Body of pancreas (tissue), 4 donors: ENCODE data around the gene SETD1B. TPM values are rescaled to one million over a fixed set of nuclear protein-coding genes. Genes with fewer than 3 reads are reported as not detected.

ENCODE experiments used
- ATAC-seq: fragments of 150-250 bp; one replicate; pipeline ENCODE4 v1.9.1; 2016
- DNase-seq, 4 donors: peaks; one replicate each; pipeline ENCODE4 v3.0.0-alpha.2; 2019
- H3K27ac ChIP-seq, 4 donors: fragments of 200-600 bp; sonication (generic); 1 replicate in 3 of 4; 2 replicates in 1 of 4; pipeline versions ENCODE4 v1.5.1 to v1.6.1; 2016 to 2019; ENCODE audit warnings: mild to moderate bottlenecking in 1 of 4, mixed read lengths in 1 of 4, moderate library complexity in 1 of 4
- H3K27me3 ChIP-seq, 2 donors: fragments of 200-600 bp; sonication (generic); one replicate each; pipeline ENCODE4 v1.6.0; 2016; ENCODE audit warnings: mild to moderate bottlenecking in 1 of 2
- H3K36me3 ChIP-seq, 2 donors: fragments of 200-600 bp; sonication (generic); replicated peaks in 1 of 2; 2 replicates each; pipeline ENCODE4 v1.5.1; 2016; ENCODE audit warnings: low read depth in 2 of 2; ENCODE audit not compliant: insufficient read depth in 1 of 2
- H3K4me1 ChIP-seq: fragments of 200-600 bp; sonication (generic); one replicate; pipeline ENCODE4 v1.6.0; 2016
- H3K4me3 ChIP-seq, 2 donors: fragments of 200-600 bp; sonication (generic); 1 replicate in 1 of 2; 2 replicates in 1 of 2; pipeline ENCODE4 v1.5.1; 2016 to 2019
- H3K9me3 ChIP-seq, 3 donors: fragments of 200-600 bp; sonication (generic); 1 replicate in 2 of 3; 2 replicates in 1 of 3; pipeline ENCODE4 v1.5.1; 2016
- CTCF ChIP-seq, 7 experiments: fragments of 450-650 bp in 4 of 7; fragments of 200-600 bp in 3 of 7; sonication (generic) in 3 of 7; IDR thresholded peaks; one replicate each; pipeline ENCODE4 v1.5.1; 2016 to 2019; ENCODE audit warnings: antibody characterized with exemption in 7 of 7
- POLR2A ChIP-seq, 3 donors: fragments of 450-650 bp; IDR thresholded peaks; one replicate each; pipeline ENCODE4 v1.6.1; 2016; ENCODE audit warnings: antibody characterized with exemption in 3 of 3, mild to moderate bottlenecking in 2 of 3
- WGBS, 2 donors: methylation state at CpG; one replicate each; pipeline ENCODE4 v1.1.5; 2017; 5-methylcytosine and 5-hydroxymethylcytosine counted together
- intact Hi-C: fragments of 100-400 bp; cut with DNase I; formaldehyde crosslinking; loops from one replicate; pipeline ENCODE4 v1.15.1; 2023
- total RNA-seq, 2 donors: library from RNA; depleted of rRNA; stranded (reverse); fragments of >200 nt; gene quantifications; one replicate each; pipeline ENCODE4 v1.1.0, GENCODE V29; 2016

Gene SETD1B
- total RNA-seq, 2 donors from 2014 or later: 9.1 to 15.8 TPM

GRCh38 chr12:121808623-121809022 lies 4.8 kb downstream of the SETD1B start:
- Histone ChIP-seq H3K4me1 (peaks cover 64% of the 10 kb centered on the region), H3K4me3 (no peak overlapping the region), H3K27me3 (no peaks in the 10 kb centered on the region), H3K9me3 (no peaks in the 10 kb centered on the region), H3K36me3 (peaks cover 0 to 1% of the 10 kb centered on the region in 2 donors), H3K27ac (no peak overlapping the region)
- intact Hi-C loops: no loop called here
- ATAC-seq (no peak), DNase-seq (no peak)
- 83% methylated on average over 7 to 8 of the region's 8 CpGs for WGBS, 2 donors
- TF ChIP-seq POLR2A (IDR thresholded peaks at IDR 0.05) (no peak), CTCF (IDR thresholded peaks at IDR 0.05) (no peak)

DNA sequence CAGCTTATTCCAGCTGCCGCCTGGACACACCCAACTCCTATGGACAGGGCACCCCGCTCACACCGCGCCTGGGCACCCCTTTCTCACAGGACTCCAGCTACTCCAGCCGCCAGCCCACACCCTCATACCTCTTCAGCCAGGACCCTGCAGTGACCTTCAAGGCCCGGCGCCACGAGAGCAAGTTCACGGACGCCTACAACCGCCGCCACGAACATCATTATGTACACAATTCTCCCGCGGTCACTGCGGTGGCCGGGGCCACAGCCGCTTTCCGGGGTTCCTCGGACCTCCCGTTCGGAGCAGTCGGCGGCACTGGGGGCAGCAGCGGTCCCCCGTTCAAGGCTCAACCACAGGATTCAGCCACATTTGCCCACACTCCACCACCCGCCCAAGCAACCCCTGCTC lies 5.9 kb downstream of the SETD1B start:
- H3K27ac ChIP-seq: no peak overlapping the region
- no peak overlapping the region for H3K4me3 ChIP-seq
- no peak for TF ChIP-seq POLR2A (IDR thresholded peaks at IDR 0.05)
- no peak for TF ChIP-seq CTCF (IDR thresholded peaks at IDR 0.05)
- no peak for ATAC-seq
- DNase-seq: no peak
- H3K27me3 ChIP-seq: no peaks in the 10 kb centered on the region
- H3K4me1 ChIP-seq: peaks cover 67% of the 10 kb centered on the region
- peaks cover 0 to 6% of the 10 kb centered on the region in 2 donors for H3K36me3 ChIP-seq
- 78 to 92% methylated on average over 16 to 27 of the region's 27 CpGs for WGBS, 2 donors
- H3K9me3 ChIP-seq: no peaks in the 10 kb centered on the region
- intact Hi-C loops: no loop called here

- H3K4me1 ChIP-seq: peaks cover 67% of the 10 kb centered on the region
- ATAC-seq (no peak), DNase-seq (no peak)
- H3K4me3 ChIP-seq: no peak overlapping the region
- 71 to 73% methylated on average over 14 to 25 of the region's 33 CpGs for WGBS, 2 donors
- H3K27ac ChIP-seq: peak overlapping the region in 2 of 4 donors; percentile 61 to 75
- H3K9me3 ChIP-seq: no peaks in the 10 kb centered on the region
- intact Hi-C loops: no loop called here
- TF ChIP-seq CTCF (IDR thresholded peaks at IDR 0.05) (no peak), POLR2A (IDR thresholded peaks at IDR 0.05) (no peak)
- peaks cover 0 to 11% of the 10 kb centered on the region in 2 donors for H3K36me3 ChIP-seq
- H3K27me3 ChIP-seq: no peaks in the 10 kb centered on the region
These were observed 6.5 kb downstream of the SETD1B start for GRCh38 chr12:121810234-121810817.

GRCh38 chr12:121810833-121811433 lies 7.1 kb downstream of the SETD1B start:
- intact Hi-C loops: no loop called here

More at GRCh38 chr12:121810833-121811433, 7.1 kb downstream of the SETD1B start:
- WGBS, 2 donors: 45 to 54% methylated on average over 5 to 6 of the region's 6 CpGs
- Histone ChIP-seq H3K4me3 (no peak overlapping the region), H3K9me3 (no peaks in the 10 kb centered on the region), H3K36me3 (peaks cover 0 to 14% of the 10 kb centered on the region in 2 donors), H3K27ac (peak overlapping the region in 3 of 4 donors; percentile 48 to 75 (median 61)), H3K4me1 (peaks cover 64% of the 10 kb centered on the region), H3K27me3 (no peaks in the 10 kb centered on the region)
- ATAC-seq (no peak), DNase-seq (no peak)
- TF ChIP-seq CTCF (IDR thresholded peaks at IDR 0.05) (no peak), POLR2A (IDR thresholded peaks at IDR 0.05) (no peak)
